ENCODE measurements around the gene NDFIP1.
"Not testable (repeated sequence)": the region's sequence is repeated elsewhere in the genome, so short reads cannot be mapped to it uniquely, and the experiment has no call there.

The NDFIP1 gene

GRCh38 chr5:142179776-142180387, 71.3 kb downstream of the NDFIP1 start:
- Histone ChIP-seq H3K4me1 (peaks cover 0 to 45% (median 32%) of the 10 kb centered on the region in 10 experiments; a peak in 17 of 20 replicates), H3K9ac (peak overlapping the region in 1 of 11 experiments; percentile 22; a peak in 1 of 22 replicates), H3K9me3 (replicated peaks in 1 of 11) (no peaks in the 10 kb centered on the region), H3K27me3 (no peaks in the 10 kb centered on the region), H3K36me3 (no peaks in the 10 kb centered on the region), H3K4me2 (peak overlapping the region in 9 of 11 experiments; percentile 12 to 73 (median 57); a peak in 15 of 22 replicates), H3K27ac (no peak overlapping the region), H4K20me1 (no peaks in the 10 kb centered on the region), H3K4me3 (no peak overlapping the region)
- no peak for TF ChIP-seq Cebpa-rat (IDR thresholded peaks at IDR 0.05)

- H3K4me2 ChIP-seq, result no peak overlapping the region
- H3K9ac ChIP-seq, result no peak overlapping the region
- peaks cover 0 to 36% (median 22%) of the 10 kb centered on the region in 10 experiments; a peak in 17 of 20 replicates for H3K4me1 ChIP-seq
- no peak for TF ChIP-seq Cebpa-rat (IDR thresholded peaks at IDR 0.05)
- no peaks in the 10 kb centered on the region for H4K20me1 ChIP-seq
- no peaks in the 10 kb centered on the region for H3K9me3 ChIP-seq (replicated peaks in 1 of 11)
- no peak overlapping the region for H3K4me3 ChIP-seq
- H3K27me3 ChIP-seq, result no peaks in the 10 kb centered on the region
- no peak overlapping the region for H3K27ac ChIP-seq
- H3K36me3 ChIP-seq, result no peaks in the 10 kb centered on the region
Observed at GRCh38 chr5:142181096-142181495, 72.5 kb downstream of the NDFIP1 start.

GRCh38 chr5:142181547-142182163, 73.1 kb downstream of the NDFIP1 start:
- Histone ChIP-seq H3K9me3 (replicated peaks in 1 of 11) (no peaks in the 10 kb centered on the region), H3K4me3 (no peak overlapping the region), H3K9ac (no peak overlapping the region), H3K36me3 (no peaks in the 10 kb centered on the region), H3K4me2 (no peak overlapping the region), H4K20me1 (no peaks in the 10 kb centered on the region), H3K27me3 (no peaks in the 10 kb centered on the region), H3K4me1 (peaks cover 0 to 38% (median 21%) of the 10 kb centered on the region in 10 experiments; a peak in 18 of 20 replicates), H3K27ac (no peak overlapping the region)
- no peak for TF ChIP-seq Cebpa-rat (IDR thresholded peaks at IDR 0.05)

GRCh38 chr5:142182840-142183239, 74.3 kb downstream of the NDFIP1 start:
- Histone ChIP-seq H4K20me1 (no peaks in the 10 kb centered on the region), H3K36me3 (no peaks in the 10 kb centered on the region), H3K9ac (no peak overlapping the region), H3K4me1 (peaks cover 0 to 41% (median 25%) of the 10 kb centered on the region in 10 experiments; a peak in 19 of 20 replicates), H3K9me3 (replicated peaks in 1 of 11) (no peaks in the 10 kb centered on the region), H3K4me2 (no peak overlapping the region), H3K4me3 (no peak overlapping the region), H3K27ac (no peak overlapping the region), H3K27me3 (no peaks in the 10 kb centered on the region)
- TF ChIP-seq Cebpa-rat (IDR thresholded peaks at IDR 0.05), result no peak

- Histone ChIP-seq H3K4me1 (peaks cover 0 to 49% (median 31%) of the 10 kb centered on the region in 10 experiments; a peak in 19 of 20 replicates), H3K4me3 (no peak overlapping the region), H3K36me3 (no peaks in the 10 kb centered on the region), H3K4me2 (no peak overlapping the region), H3K9me3 (replicated peaks in 1 of 11) (no peaks in the 10 kb centered on the region), H4K20me1 (no peaks in the 10 kb centered on the region), H3K27me3 (no peaks in the 10 kb centered on the region), H3K9ac (no peak overlapping the region), H3K27ac (no peak overlapping the region)
- TF ChIP-seq Cebpa-rat (IDR thresholded peaks at IDR 0.05), result no peak
Observed at GRCh38 chr5:142183561-142183960, 75.0 kb downstream of the NDFIP1 start.

- no peak overlapping the region for H3K27ac ChIP-seq
- H3K4me2 ChIP-seq, result peak overlapping the region in 2 of 11 experiments; percentile 6 to 11; a peak in 2 of 22 replicates
- H3K4me1 ChIP-seq, result peaks cover 0 to 56% (median 38%) of the 10 kb centered on the region in 10 experiments; a peak in 19 of 20 replicates
- H3K9me3 ChIP-seq (replicated peaks in 1 of 11), result no peaks in the 10 kb centered on the region
- H4K20me1 ChIP-seq, result no peaks in the 10 kb centered on the region
- no peaks in the 10 kb centered on the region for H3K36me3 ChIP-seq
- no peak overlapping the region for H3K4me3 ChIP-seq
- TF ChIP-seq Cebpa-rat (IDR thresholded peaks at IDR 0.05), result no peak
- no peaks in the 10 kb centered on the region for H3K27me3 ChIP-seq
- H3K9ac ChIP-seq, result no peak overlapping the region
Observed at GRCh38 chr5:142184988-142185387, 76.4 kb downstream of the NDFIP1 start.

- Histone ChIP-seq H3K4me1 (peaks cover 2 to 66% (median 44%) of the 10 kb centered on the region in 10 experiments), H3K27ac (no peak overlapping the region), H4K20me1 (no peaks in the 10 kb centered on the region), H3K4me2 (peak overlapping the region in 10 of 11 experiments; percentile 6 to 76 (median 35); a peak in 16 of 22 replicates), H3K9ac (no peak overlapping the region), H3K36me3 (no peaks in the 10 kb centered on the region), H3K27me3 (no peaks in the 10 kb centered on the region), H3K9me3 (replicated peaks in 1 of 11) (no peaks in the 10 kb centered on the region), H3K4me3 (no peak overlapping the region)
- TF ChIP-seq Cebpa-rat (IDR thresholded peaks at IDR 0.05), result no peak
Observed at GRCh38 chr5:142186514-142186856, 77.9 kb downstream of the NDFIP1 start.

GRCh38 chr5:142186857-142187594, 78.4 kb downstream of the NDFIP1 start:
- Histone ChIP-seq H3K27ac (no peak overlapping the region), H3K9ac (no peak overlapping the region), H3K4me1 (peaks cover 7 to 71% (median 50%) of the 10 kb centered on the region in 10 experiments), H3K27me3 (no peaks in the 10 kb centered on the region), H3K4me2 (peak overlapping the region in 10 of 11 experiments; percentile 6 to 76 (median 35); a peak in 19 of 22 replicates), H3K4me3 (no peak overlapping the region), H3K9me3 (replicated peaks in 1 of 11) (no peaks in the 10 kb centered on the region), H3K36me3 (no peaks in the 10 kb centered on the region), H4K20me1 (no peaks in the 10 kb centered on the region)
- TF ChIP-seq Cebpa-rat (IDR thresholded peaks at IDR 0.05), result no peak

GRCh38 chr5:142188691-142189090, 80.1 kb downstream of the NDFIP1 start:
- not testable (repeated sequence) for H3K4me3 ChIP-seq; H4K20me1 ChIP-seq; H3K27ac ChIP-seq; H3K36me3 ChIP-seq; H3K9me3 ChIP-seq (replicated peaks in 1 of 11); H3K9ac ChIP-seq; H3K27me3 ChIP-seq
- peak overlapping the region in 9 of 11 experiments; percentile 2 to 76 (median 63); a peak in 14 of 22 replicates for H3K4me2 ChIP-seq
- peaks cover 21 to 88% (median 67%) of the 10 kb centered on the region in 10 experiments for H3K4me1 ChIP-seq
